Stimulated activated CD8-positive, alpha-beta memory T cell treated with anti-CD3 and anti-CD28 coated beads, Interleukin-15, amount 100 ng/mL, for 24 hours (primary cell): ENCODE data around the gene AHCYL2.
"Not testable (repeated sequence)": the region's sequence is repeated elsewhere in the genome, so short reads cannot be mapped to it uniquely, and the experiment has no call there.

Experiments used
- DNase-seq: peaks from one replicate; pipeline ENCODE4 v3.0.0-alpha.2; 2020; ENCODE audit warnings: low read depth

Gene AHCYL2

DNA sequence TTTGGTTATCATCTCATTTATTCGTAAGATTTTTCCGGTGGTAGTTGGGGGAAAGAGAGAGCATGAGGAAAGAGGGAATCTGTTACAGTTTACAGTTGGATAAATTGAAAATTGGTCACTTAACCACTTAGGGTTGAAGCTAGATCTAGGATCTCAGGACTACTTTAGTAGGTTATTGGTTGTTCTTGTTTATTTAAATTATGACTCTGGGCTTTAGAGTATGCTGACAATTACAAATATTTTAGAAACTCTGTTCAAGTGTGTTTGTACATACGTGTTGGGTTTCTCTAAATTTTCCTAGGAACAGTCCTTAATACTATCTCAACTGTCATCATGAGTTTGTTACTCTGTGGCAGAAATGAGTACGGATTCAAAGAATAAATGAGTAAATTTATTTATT, 160.8 kb downstream of the AHCYL2 start:
- no peak for DNase-seq

GRCh38 chr7:129386506-129386905, 161.7 kb downstream of the AHCYL2 start:
- no peak for DNase-seq

GRCh38 chr7:129387537-129387936, 162.7 kb downstream of the AHCYL2 start:
- no peak for DNase-seq

DNA sequence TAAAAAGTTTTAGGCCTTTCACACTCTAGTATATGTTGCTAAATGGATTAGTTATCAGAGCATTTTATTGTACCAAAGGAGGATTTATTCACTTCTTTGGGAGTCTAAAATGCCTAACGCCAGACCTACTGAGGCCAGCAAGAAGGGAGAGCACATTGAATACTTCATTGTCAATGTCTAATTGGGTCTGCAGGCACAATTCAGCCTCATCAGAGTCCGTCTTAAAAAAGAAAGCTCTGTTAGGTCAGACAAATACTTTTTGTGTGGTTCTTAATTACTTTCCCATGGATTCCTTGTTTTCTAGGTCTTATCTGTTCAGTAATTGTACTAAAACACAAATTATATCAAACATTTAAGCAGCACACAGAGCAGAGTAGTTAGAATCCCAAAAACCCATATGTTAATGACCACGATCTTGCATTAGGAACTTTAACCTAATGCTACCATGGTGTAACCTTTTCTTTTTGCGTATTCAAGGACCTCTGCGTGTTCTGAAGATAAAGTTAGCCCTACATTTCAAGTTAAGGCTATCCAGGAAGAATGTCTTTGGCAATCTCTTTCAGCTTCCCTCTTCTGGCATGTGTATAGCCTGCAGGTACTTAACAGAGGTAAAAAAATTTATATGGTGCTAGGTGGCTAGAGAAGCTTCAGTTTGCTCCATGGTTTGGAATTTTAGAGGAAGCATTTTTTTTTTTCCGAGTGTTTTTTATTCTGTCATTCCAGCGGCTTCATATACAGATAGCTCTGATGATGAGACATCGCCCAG, 163.7 kb downstream of the AHCYL2 start:
- DNase-seq, result no peak

DNA sequence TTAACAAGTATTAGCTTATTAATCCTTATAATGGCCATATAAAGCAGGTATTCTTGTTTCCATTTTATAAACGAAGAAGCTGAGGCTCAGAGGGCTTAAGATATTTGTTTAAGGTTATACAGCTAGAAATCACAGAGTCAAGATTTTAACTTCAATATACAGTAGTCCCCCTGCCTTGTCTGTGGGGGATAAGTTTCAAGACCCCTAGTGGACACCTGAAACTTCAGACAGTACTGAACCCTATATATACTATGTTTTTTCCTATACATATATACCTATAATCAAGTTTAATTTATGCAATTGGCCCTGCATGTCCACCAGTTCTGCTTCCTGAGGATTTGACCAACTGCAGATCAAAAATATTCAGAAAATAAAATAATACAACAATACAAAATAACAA, 165.0 kb downstream of the AHCYL2 start:
- DNase-seq, result no peak

GRCh38 chr7:129390314-129390713, 165.5 kb downstream of the AHCYL2 start:
- DNase-seq, result no peak

DNA sequence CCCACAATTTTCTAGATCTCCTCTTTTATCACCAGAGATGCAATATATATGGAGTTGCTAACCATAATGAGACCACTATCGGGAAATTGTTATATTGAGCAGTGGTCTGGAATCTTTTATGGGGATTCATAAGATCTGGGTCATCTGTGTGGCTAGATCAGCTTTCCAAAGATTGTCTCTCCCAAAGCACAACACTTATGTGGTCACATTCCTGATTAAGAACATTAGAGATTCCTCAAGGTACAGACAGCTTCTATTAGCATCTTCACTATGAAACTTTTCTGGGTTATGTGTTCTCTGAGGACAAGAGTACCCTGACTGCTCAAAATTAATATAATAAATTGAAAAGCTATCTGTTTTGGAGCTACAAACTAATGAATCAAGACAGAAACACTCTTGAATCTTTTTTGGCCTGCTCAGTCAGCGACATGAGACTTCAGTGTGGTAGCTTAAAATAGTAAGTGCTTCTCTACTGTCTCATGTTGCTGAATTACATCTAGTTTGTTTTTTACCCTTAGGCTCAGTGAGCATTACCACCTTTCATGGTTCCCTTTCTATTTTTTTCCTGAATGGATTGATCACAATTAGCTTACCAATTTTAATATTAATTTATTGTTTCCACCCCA, 166.8 kb downstream of the AHCYL2 start:
- DNase-seq, result no peak

- DNase-seq, result no peak
Measured at GRCh38 chr7:129393255-129393654, 168.4 kb downstream of the AHCYL2 start.

GRCh38 chr7:129394101-129394500, 169.3 kb downstream of the AHCYL2 start:
- no peak for DNase-seq

GRCh38 chr7:129394982-129395914, 170.4 kb downstream of the AHCYL2 start:
- no peak for DNase-seq

- no peak for DNase-seq
Measured at GRCh38 chr7:129401228-129401966, 176.6 kb downstream of the AHCYL2 start.

- no peak for DNase-seq
Measured at GRCh38 chr7:129401967-129402860, 177.4 kb downstream of the AHCYL2 start.

DNA sequence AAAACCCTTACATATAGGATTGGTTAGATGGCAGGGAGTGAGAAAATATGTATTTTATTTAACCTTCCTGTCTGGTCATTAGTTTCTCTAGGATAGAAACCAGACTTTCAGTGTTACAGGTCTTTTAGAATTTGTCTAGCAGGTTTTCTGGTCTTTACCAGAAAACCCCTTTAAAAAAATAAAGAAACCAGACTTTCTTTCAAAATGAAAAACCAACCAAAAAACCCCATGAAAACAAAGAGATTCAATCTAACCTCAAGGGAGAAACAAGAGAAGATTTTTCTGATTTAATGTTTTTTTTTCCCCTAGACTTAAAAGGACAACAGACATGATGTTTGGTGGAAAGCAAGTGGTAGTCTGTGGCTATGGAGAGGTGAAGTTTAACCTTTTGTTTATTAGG, 180.7 kb downstream of the AHCYL2 start:
- no peak for DNase-seq

DNA sequence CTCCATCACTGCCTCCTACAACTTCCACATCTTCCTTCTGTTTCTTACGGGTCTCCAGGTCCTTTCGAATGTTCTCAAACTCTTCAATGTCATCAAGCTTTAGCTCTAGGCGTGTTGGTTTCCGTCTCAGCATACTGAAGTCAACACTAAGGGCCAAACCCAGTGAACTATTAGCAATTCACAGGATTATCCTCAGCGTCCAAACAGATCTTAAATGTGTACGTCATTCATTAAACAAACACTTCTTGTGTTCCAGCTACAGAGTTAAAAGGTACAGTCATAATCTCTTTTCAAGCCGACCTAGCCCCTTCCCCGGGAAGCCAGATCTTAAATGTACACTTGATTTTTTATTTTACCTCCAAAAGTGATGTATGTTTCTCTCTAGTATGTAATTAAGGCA, 185.4 kb downstream of the AHCYL2 start:
- DNase-seq, result not testable (repeated sequence)

- DNase-seq, result no peak
Measured at GRCh38 chr7:129412501-129412900, 187.7 kb downstream of the AHCYL2 start.

DNA sequence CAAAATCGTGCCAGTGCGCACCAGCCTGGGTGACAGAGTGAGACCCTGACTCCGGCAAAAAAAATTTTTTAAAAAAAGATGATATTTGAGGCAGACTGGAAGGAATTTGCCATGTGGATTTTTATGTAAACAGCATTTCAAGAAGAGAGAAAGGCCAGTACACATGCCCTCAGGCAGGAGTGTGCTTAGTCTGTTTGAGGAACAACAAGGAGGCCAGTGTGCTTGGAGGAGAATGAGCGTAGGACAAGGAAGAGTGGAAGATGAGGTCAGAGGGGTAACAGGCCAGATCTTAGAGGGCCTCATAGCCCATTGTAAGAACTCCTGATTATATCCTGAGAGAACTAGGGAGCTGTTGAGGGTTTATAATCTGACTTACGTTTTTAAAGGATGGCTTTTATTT, 192.2 kb downstream of the AHCYL2 start:
- DNase-seq, result no peak

DNA sequence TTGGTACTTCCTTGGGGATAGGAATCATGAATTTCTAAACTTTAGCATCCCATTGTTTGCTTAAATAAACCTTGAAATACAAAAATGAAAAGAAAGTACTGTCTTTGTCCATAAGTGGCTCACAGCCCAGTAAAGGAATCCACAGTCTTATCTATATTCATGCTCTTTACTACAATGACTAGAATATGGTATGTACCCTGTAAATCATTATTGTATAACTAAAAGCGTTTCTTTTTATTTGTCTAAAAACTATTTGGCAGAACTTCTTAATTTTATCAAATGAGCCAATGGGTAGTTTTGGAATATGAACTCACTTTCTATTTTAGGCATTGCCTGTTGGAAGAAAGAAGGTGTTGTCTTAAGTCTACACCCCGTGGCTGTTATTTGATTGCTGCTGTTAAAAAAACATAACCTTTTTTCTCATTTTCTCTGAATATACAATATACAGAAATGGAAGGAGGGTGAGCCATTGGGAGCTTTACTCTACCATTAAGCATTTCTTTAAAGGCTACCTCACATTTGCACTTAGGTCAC, 197.0 kb downstream of the AHCYL2 start:
- DNase-seq, result no peak

DNA sequence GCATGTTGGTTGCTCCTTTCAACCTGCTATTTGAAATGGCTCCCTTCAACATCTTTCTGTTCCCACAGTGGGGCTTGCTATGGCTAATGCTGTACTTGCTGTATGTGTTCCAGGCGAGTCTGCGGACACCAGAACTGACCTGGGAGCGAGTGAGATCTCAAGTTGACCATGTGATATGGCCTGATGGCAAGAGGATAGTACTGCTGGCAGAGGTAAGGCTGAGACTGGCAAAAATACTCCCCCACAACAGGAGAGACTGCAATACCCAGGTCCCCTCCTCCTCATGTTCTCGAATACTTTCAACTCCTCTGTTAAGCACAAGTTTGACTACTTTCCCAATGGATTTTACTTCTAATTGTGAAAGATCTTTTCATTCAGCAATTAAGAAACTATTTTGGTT, 197.9 kb downstream of the AHCYL2 start:
- DNase-seq, result no peak

DNA sequence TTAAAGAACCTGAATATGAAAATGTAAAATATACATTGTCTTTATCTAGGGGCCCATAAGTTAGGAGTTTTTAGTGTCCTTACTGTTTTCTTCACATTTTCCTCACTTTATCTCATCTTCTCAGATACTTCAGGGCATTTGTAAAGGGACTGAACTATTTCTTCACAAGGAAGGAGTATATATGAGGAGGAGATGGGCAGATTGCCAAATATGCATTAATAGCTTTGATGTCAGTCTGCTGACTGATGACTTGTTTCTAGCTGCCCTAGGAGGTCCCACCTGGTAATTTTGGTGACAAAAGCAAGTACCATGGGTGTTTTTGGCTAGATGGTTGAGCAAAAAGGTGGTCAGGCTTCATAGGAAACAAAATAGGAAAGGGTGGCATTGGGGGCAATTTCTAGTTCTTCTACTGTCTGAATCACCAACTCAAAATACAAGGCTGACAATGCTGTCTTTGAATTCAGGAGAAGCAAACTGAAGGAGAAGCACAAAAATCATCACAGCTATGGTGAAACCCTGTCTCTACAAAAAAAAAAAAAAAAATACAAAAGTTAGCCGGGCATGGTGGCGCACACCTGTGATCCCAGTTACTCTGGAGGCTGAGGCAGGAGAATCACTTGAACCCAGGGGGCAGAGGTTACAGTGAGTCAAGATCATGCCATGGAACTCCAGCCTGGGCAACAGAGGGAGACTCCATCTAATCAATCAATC, 199.0 kb downstream of the AHCYL2 start:
- no peak for DNase-seq

DNA sequence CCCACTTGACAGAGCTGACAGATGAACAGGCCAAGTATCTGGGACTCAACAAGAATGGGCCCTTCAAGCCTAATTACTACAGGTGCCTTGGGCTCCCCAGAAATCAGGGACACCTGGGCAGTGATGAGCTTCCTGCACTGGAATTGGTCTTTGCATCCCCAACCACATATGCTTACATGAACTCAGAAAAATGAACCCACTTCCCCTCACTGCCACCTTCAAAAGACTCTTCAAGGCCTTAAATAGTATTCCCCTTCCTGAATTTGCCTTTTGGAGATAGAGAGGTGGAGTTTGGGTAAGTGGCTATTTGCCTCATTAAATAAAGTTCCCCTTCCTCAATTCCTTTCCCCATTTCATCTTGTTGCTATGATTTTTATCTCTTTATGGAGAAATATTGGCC, 201.7 kb downstream of the AHCYL2 start:
- no peak for DNase-seq
